ENCODE results near the gene NPAS3. TPM values are rescaled to one million over a fixed set of nuclear protein-coding genes. Genes with fewer than 3 reads are reported as not detected.

Gene NPAS3
- total RNA-seq, 3 donors from 2014 or later, result 0.96 to 4.0 (median 2.0) TPM

DNA sequence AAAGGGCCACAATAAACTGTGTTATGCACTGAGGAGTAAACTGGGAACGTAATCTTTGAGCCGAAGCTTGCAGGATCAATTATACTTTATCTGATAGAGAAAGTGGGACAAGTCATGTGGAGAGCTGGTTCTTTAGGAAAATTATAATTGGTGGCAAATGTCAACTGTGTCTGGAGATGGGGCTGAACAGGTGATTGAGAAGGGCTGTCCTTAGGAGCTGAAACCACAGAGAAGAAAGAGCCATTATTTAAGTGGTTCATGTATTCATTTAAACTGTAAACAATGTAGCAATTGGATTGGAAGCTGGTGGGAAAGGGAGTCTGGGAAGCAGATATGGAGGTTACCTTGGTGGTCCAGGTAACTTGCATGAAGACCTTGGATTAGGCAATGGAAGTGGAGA lies 193.1 kb downstream of the NPAS3 start:
- no peak overlapping the region for H3K4me3 ChIP-seq
- no peak for DNase-seq (ENCODE audit: low spot score in 2 of 2)
- H3K27me3 ChIP-seq, result no peaks in the 10 kb centered on the region
- intact Hi-C loops (cut with DNase I; ENCODE audit: low total_unique reads), result no loop called here
- no peak for TF ChIP-seq POLR2AphosphoS5 (IDR thresholded peaks at IDR 0.05)
- TF ChIP-seq, protein P1, sequence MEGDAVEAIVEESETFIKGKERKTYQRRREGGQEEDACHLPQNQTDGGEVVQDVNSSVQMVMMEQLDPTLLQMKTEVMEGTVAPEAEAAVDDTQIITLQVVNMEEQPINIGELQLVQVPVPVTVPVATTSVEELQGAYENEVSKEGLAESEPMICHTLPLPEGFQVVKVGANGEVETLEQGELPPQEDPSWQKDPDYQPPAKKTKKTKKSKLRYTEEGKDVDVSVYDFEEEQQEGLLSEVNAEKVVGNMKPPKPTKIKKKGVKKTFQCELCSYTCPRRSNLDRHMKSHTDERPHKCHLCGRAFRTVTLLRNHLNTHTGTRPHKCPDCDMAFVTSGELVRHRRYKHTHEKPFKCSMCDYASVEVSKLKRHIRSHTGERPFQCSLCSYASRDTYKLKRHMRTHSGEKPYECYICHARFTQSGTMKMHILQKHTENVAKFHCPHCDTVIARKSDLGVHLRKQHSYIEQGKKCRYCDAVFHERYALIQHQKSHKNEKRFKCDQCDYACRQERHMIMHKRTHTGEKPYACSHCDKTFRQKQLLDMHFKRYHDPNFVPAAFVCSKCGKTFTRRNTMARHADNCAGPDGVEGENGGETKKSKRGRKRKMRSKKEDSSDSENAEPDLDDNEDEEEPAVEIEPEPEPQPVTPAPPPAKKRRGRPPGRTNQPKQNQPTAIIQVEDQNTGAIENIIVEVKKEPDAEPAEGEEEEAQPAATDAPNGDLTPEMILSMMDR (IDR thresholded peaks at IDR 0.05), result no peak
- TF ChIP-seq POLR2A (IDR thresholded peaks at IDR 0.05), result no peak
- H3K4me1 ChIP-seq, result no peaks in the 10 kb centered on the region
- H3K27ac ChIP-seq, result no peak overlapping the region
- no peaks in the 10 kb centered on the region for H3K9me3 ChIP-seq
- H3K36me3 ChIP-seq, result no peaks in the 10 kb centered on the region

DNA sequence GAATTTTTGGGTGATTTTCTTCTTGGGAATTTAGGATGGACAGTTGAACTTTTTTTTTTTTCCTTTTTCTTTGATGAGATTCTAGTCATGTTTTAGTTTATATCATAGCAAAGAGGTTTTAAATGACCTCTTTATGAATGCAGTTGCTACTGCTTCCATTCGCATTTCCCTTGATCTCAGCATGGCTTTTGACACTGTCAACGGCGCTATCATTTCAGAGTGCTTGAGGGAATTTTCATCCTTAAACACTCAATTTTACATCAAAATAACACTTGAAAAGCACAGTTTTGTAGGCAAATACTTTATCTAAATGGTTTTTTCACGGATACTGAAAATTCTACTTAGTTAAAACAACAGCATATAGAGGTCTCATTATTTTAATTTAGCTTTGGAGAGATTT lies 195.5 kb downstream of the NPAS3 start:
- H3K9me3 ChIP-seq, result no peaks in the 10 kb centered on the region
- H3K36me3 ChIP-seq, result no peaks in the 10 kb centered on the region
- DNase-seq (ENCODE audit: low spot score in 2 of 2), result no peak
- H3K27ac ChIP-seq, result no peak overlapping the region
- no peaks in the 10 kb centered on the region for H3K4me1 ChIP-seq
- TF ChIP-seq POLR2A (IDR thresholded peaks at IDR 0.05), result no peak
- TF ChIP-seq POLR2AphosphoS5 (IDR thresholded peaks at IDR 0.05), result no peak
- TF ChIP-seq, protein P1 (IDR thresholded peaks at IDR 0.05), result no peak
- no peak overlapping the region for H3K4me3 ChIP-seq
- H3K27me3 ChIP-seq, result no peaks in the 10 kb centered on the region
- intact Hi-C loops (cut with DNase I; ENCODE audit: low total_unique reads), result no loop called here

DNA sequence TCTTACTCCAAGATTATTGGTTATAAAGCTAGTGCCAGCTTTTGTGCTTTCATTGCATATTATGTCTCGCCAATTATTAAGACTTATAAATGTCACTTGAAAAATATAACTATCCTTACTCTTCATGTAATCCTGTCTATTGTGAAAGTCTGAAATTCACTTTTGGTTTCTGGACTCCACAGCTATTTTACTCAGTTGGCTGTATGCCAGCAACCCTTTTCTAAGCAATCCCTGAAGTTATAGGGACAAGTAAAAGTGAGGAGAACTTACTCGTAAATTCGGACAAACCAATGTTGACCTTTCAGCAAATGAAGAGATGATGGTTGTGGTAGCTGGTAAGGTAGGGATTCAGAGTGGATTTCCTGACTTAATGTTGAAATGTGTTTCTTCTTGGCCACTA lies 196.3 kb downstream of the NPAS3 start:
- intact Hi-C loops (cut with DNase I; ENCODE audit: low total_unique reads), result no loop called here
- Histone ChIP-seq H3K4me1 (no peaks in the 10 kb centered on the region), H3K27me3 (no peaks in the 10 kb centered on the region), H3K9me3 (no peaks in the 10 kb centered on the region), H3K4me3 (no peak overlapping the region), H3K36me3 (no peaks in the 10 kb centered on the region), H3K27ac (no peak overlapping the region)
- no peak for DNase-seq (ENCODE audit: low spot score in 2 of 2)
- no peak for TF ChIP-seq POLR2AphosphoS5 (IDR thresholded peaks at IDR 0.05)
- TF ChIP-seq POLR2A (IDR thresholded peaks at IDR 0.05), result no peak
- TF ChIP-seq, protein P1 (IDR thresholded peaks at IDR 0.05), result no peak

DNA sequence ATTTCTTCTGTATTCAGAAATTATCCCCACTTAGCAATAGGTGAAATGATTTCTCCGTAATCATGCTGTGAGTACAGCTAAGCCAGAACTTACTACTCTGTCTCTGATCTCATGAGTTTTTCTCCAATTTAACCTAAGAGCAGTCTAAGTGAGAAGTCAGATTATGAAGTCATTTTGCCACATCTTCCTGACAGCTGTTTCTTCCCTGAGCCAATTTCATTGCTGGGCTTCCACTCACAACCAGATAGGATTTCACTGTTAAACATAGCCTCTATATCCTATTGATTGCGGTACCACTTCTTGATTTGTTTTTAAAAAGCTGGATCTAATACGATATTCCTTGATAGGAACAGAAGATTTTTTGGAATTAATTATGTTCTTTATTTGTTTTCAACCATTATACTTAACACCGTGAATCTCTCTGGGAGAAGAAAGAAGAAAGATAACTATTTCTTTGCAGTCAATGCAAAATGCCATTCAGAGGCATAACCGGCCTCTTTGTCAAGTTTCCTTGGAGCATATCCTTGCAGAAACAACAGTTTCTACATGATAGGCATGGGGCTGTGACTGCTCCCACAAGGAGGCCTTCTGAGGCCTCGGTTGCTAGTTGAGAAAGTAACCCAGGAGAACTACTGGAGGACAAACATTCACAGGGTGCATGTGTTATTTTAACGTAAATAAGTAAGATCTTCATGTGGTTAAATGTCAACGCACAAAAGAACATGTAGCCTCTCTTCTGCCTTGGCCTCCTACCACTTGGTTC lies 212.2 kb downstream of the NPAS3 start:
- TF ChIP-seq POLR2A (IDR thresholded peaks at IDR 0.05) (no peak), POLR2AphosphoS5 (IDR thresholded peaks at IDR 0.05) (no peak)
- TF ChIP-seq, protein P1 (IDR thresholded peaks at IDR 0.05), result no peak
- no peaks in the 10 kb centered on the region for H3K27me3 ChIP-seq
- H3K4me3 ChIP-seq, result no peak overlapping the region
- intact Hi-C loops (cut with DNase I; ENCODE audit: low total_unique reads), result no loop called here
- H3K36me3 ChIP-seq, result no peaks in the 10 kb centered on the region
- no peak for DNase-seq (ENCODE audit: low spot score in 2 of 2)
- no peaks in the 10 kb centered on the region for H3K9me3 ChIP-seq
- H3K27ac ChIP-seq, result no peak overlapping the region
- H3K4me1 ChIP-seq, result no peaks in the 10 kb centered on the region

DNA sequence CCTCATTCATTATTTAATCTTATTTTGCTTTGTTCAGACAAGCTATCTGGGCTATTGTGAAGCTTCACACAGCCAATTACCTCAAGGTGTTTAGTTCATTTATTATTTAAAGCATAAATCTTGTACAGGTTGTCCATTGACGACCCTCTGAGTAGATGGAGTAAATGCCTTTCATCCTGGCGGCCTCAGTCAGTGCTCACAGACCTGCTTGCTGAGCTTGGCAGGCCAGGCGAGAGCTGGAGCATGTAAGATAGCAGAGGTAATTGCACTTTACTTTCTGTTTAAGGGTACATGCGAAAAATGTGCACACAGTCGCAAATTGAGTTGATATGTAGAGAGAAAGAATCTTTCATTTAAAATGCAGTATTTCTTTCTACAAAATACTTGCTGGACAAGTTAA lies 224.4 kb downstream of the NPAS3 start:
- H3K36me3 ChIP-seq, result no peaks in the 10 kb centered on the region
- H3K27ac ChIP-seq, result no peak overlapping the region
- H3K9me3 ChIP-seq, result no peaks in the 10 kb centered on the region
- no peak for TF ChIP-seq POLR2A (IDR thresholded peaks at IDR 0.05)
- no peak for TF ChIP-seq POLR2AphosphoS5 (IDR thresholded peaks at IDR 0.05)
- TF ChIP-seq, protein P1 (IDR thresholded peaks at IDR 0.05), result no peak
- H3K27me3 ChIP-seq, result no peaks in the 10 kb centered on the region
- H3K4me1 ChIP-seq, result no peaks in the 10 kb centered on the region
- no peak for DNase-seq (ENCODE audit: low spot score in 2 of 2)
- H3K4me3 ChIP-seq, result no peak overlapping the region
- intact Hi-C loops (cut with DNase I; ENCODE audit: low total_unique reads), result no loop called here

Measured in breast epithelium (tissue), 4 donors.